B cell (primary cell): ENCODE measurements around the gene PI4KA. TPM values are rescaled to one million over a fixed set of nuclear protein-coding genes. Genes with fewer than 3 reads are reported as not detected.

ENCODE experiments used
- ATAC-seq: fragments of 200-7000 bp; cut with Tn5 transposase; one replicate; pipeline ENCODE4 v1.10.0; 2021; ENCODE audit warnings: low read depth, mild to moderate bottlenecking, moderate number of reproducible peaks, moderate library complexity
- CTCF ChIA-PET: fragments of 350-600 bp; sonication (Branson Sonifier 250); formaldehyde crosslinking; loops from one replicate; lab custom pipeline; 2021; ENCODE audit warnings: antibody characterized with exemption, inconsistent platforms; lab: Charles Lee
- POLR2A ChIA-PET: fragments of 350-600 bp; sonication (Branson Sonifier 250); formaldehyde crosslinking; loops from one replicate; lab custom pipeline; 2021; ENCODE audit warnings: antibody characterized with exemption; lab: Charles Lee
- DNase-seq: peaks from one replicate; pipeline ENCODE4 v3.0.0; 2013
- H2AFZ ChIP-seq: 2 replicates; pipeline ENCODE4 v1.6.1; 2012; ENCODE audit warnings: mild to moderate bottlenecking, low read depth, low read length; ENCODE audit not compliant: insufficient read depth, poor library complexity, severe bottlenecking
- H3K27ac ChIP-seq, 2 donors: 1 replicate in 1 of 2; 2 replicates in 1 of 2; pipeline ENCODE4 v1.5.1; 2012 to 2013; ENCODE audit warnings: low read length in 2 of 2, mild to moderate bottlenecking in 2 of 2, moderate library complexity in 1 of 2
- H3K27me3 ChIP-seq, 4 experiments: fragments of 200-600 bp in 1 of 4; sonication (generic) in 1 of 4; replicated peaks in 1 of 4; 1 replicate in 2 of 4; 2 replicates in 2 of 4; pipeline versions ENCODE4 v1.6.1 to v1.7.0; 2013 to 2016; ENCODE audit warnings: low read length in 3 of 4, mild to moderate bottlenecking in 2 of 4, mixed read lengths in 1 of 4, moderate library complexity in 1 of 4; ENCODE audit not compliant: insufficient read depth in 4 of 4, control insufficient read depth in 3 of 4; ENCODE audit errors: control extremely low read depth in 1 of 4
- H3K36me3 ChIP-seq, 2 experiments: replicated peaks in 1 of 2; 1 replicate in 1 of 2; 2 replicates in 1 of 2; pipeline versions ENCODE4 v1.6.1 to v1.7.1; 2013; ENCODE audit warnings: low read length in 1 of 2; ENCODE audit not compliant: insufficient read depth in 2 of 2, control insufficient read depth in 1 of 2; ENCODE audit errors: control extremely low read depth in 1 of 2, extremely low read depth in 1 of 2
- H3K4me1 ChIP-seq, 2 donors: fragments of 200-600 bp in 1 of 2; sonication (generic) in 1 of 2; 1 replicate in 1 of 2; 2 replicates in 1 of 2; pipeline versions ENCODE4 v1.5.1 to v1.6.1; 2013 to 2017; ENCODE audit warnings: low read length in 2 of 2; ENCODE audit not compliant: control insufficient read depth in 2 of 2, insufficient read depth in 2 of 2
- H3K4me2 ChIP-seq: replicated peaks from 2 replicates; pipeline ENCODE3; 2012; ENCODE audit warnings: mild to moderate bottlenecking, low read depth, low read length; ENCODE audit not compliant: poor library complexity, severe bottlenecking
- H3K4me3 ChIP-seq, 5 experiments: fragments of 200-600 bp in 1 of 5; sonication (generic) in 1 of 5; 1 replicate in 3 of 5; 2 replicates in 2 of 5; pipeline versions ENCODE4 v1.5.1 to v1.7.0; 2011 to 2016; ENCODE audit warnings: low read length in 4 of 5, mild to moderate bottlenecking in 4 of 5, low read depth in 2 of 5, control low read depth in 1 of 5, moderate library complexity in 1 of 5; ENCODE audit not compliant: insufficient read depth in 1 of 5; ENCODE audit errors: control extremely low read depth in 1 of 5, extremely low read depth in 1 of 5
- H3K79me2 ChIP-seq: fragments of 200-600 bp; sonication (generic); one replicate; pipeline ENCODE4 v1.6.0; 2016; ENCODE audit warnings: low read length; ENCODE audit not compliant: control insufficient read depth, insufficient read depth
- H3K9ac ChIP-seq: fragments of 200-600 bp; sonication (generic); 2 replicates; pipeline ENCODE4 v1.6.1; 2017; ENCODE audit warnings: mild to moderate bottlenecking, low read length, moderate library complexity
- H3K9me3 ChIP-seq, 3 donors: one replicate each; pipeline versions ENCODE4 v1.6.1 to v1.7.1; 2013; ENCODE audit warnings: low read length in 2 of 3; ENCODE audit not compliant: control insufficient read depth in 2 of 3, insufficient read depth in 1 of 3; ENCODE audit errors: control extremely low read depth in 1 of 3
- H4K20me1 ChIP-seq: 2 replicates; pipeline ENCODE4 v1.6.0; 2012; ENCODE audit warnings: mild to moderate bottlenecking, low read length; ENCODE audit not compliant: insufficient read depth, control insufficient read depth, poor library complexity, severe bottlenecking
- H3K27ac Mint-ChIP-seq: one replicate; pipeline ENCODE4 v1.8.0; 2021; ENCODE audit warnings: mixed read lengths
- H3K27me3 Mint-ChIP-seq: one replicate; pipeline ENCODE4 v1.8.0; 2021; ENCODE audit warnings: mixed read lengths
- H3K4me1 Mint-ChIP-seq: one replicate; pipeline ENCODE4 v1.8.0; 2021; ENCODE audit warnings: mixed read lengths
- H3K4me3 Mint-ChIP-seq: one replicate; pipeline ENCODE4 v1.8.0; 2021; ENCODE audit warnings: mixed read lengths
- H3K9me3 Mint-ChIP-seq: one replicate; pipeline ENCODE4 v1.8.0; 2022; ENCODE audit warnings: mixed read lengths; ENCODE audit not compliant: insufficient read depth
- CTCF ChIP-seq: fragments of 200-600 bp; IDR thresholded peaks from one replicate; pipeline ENCODE4 v1.8.0; 2022; ENCODE audit warnings: antibody characterized with exemption, mild to moderate bottlenecking
- EZH2 ChIP-seq: IDR thresholded peaks from 2 replicates; pipeline ENCODE4 v1.6.1; 2012; ENCODE audit warnings: borderline replicate concordance, low read depth, mild to moderate bottlenecking, moderate library complexity, low read length; ENCODE audit not compliant: insufficient read depth, poor library complexity, severe bottlenecking
- WGBS: methylation state at CpG from one replicate; pipeline ENCODE4 v1.1.5; 2013; ENCODE audit warnings: missing lambda C conversion rate; ENCODE audit not compliant: insufficient coverage; 5-methylcytosine and 5-hydroxymethylcytosine counted together
- intact Hi-C: fragments of 100-400 bp; cut with micrococcal nuclease; formaldehyde crosslinking; loops from one replicate; pipeline ENCODE4 v1.10.0; 2022
- polyA plus RNA-seq: library from polyadenylated mRNA; depleted of rRNA; stranded (reverse); fragments of >200 nt; gene quantifications from 2 replicates; pipeline ENCODE4 v1.2.3, GENCODE V29; 2012
- total RNA-seq, 2 donors: library from RNA; stranded (reverse); fragments of 120-200 nt in 1 of 2; gene quantifications; 1 replicate in 1 of 2; 2 replicates in 1 of 2; pipeline versions ENCODE4 v1.2.3 to v1.2.4, GENCODE V29; 2013 to 2022

PI4KA gene
- total and polyA plus RNA-seq, 2 donors (not counting 1 experiment from before 2014, with no cell fraction given): 85.9 to 156 TPM

GRCh38 chr22:20776624-20777405 is 81.8 kb downstream of the PI4KA start:
- Histone ChIP-seq H4K20me1 (no peaks in the 10 kb centered on the region), H3K9me3 (no peaks in the 10 kb centered on the region), H3K79me2 (no peaks in the 10 kb centered on the region), H3K36me3 (peaks cover 0 to 39% of the 10 kb centered on the region in 2 experiments), H3K27ac (no peak overlapping the region), H3K4me1 (no peaks in the 10 kb centered on the region), H3K4me3 (no peak overlapping the region), H3K4me2 (no peak overlapping the region), H3K9ac (no peak overlapping the region), H3K27me3 (no peaks in the 10 kb centered on the region), H2AFZ (no peak overlapping the region)
- 98% methylated on average over 12 of the region's 17 CpGs for WGBS
- DNase-seq (no peak), ATAC-seq (no peak)
- TF ChIP-seq EZH2: no peak
- TF ChIP-seq CTCF: no peak
- ChIA-PET POLR2A (no interaction called here), CTCF (no interaction called here)
- H3K27me3 Mint-ChIP-seq: no peaks in the 10 kb centered on the region
- H3K9me3 Mint-ChIP-seq: no peaks in the 10 kb centered on the region
- intact Hi-C loops: no loop called here
- no peak overlapping the region for H3K4me3 Mint-ChIP-seq
- no peaks in the 10 kb centered on the region for H3K4me1 Mint-ChIP-seq
- no peak overlapping the region for H3K27ac Mint-ChIP-seq

- Histone ChIP-seq H3K9ac (no peak overlapping the region), H3K4me2 (no peak overlapping the region), H3K79me2 (no peaks in the 10 kb centered on the region), H3K36me3 (peaks cover 0 to 32% of the 10 kb centered on the region in 2 experiments), H3K27ac (no peak overlapping the region), H3K27me3 (no peaks in the 10 kb centered on the region), H3K9me3 (no peaks in the 10 kb centered on the region), H3K4me1 (no peaks in the 10 kb centered on the region), H4K20me1 (no peaks in the 10 kb centered on the region), H2AFZ (no peak overlapping the region), H3K4me3 (no peak overlapping the region)
- WGBS: 100% methylated on average over 1 of the region's 4 CpGs
- H3K4me1 Mint-ChIP-seq: no peaks in the 10 kb centered on the region
- no peak overlapping the region for H3K4me3 Mint-ChIP-seq
- POLR2A ChIA-PET: no interaction called here
- no peak overlapping the region for H3K27ac Mint-ChIP-seq
- TF ChIP-seq EZH2: no peak
- no peak for TF ChIP-seq CTCF
- DNase-seq (no peak), ATAC-seq (no peak)
- no peaks in the 10 kb centered on the region for H3K27me3 Mint-ChIP-seq
- CTCF ChIA-PET: no interaction called here
- no peaks in the 10 kb centered on the region for H3K9me3 Mint-ChIP-seq
- intact Hi-C loops: no loop called here
Observed at GRCh38 chr22:20775342-20775895, 83.2 kb downstream of the PI4KA start.
